ENCODE data around the gene ZNF778. TPM values are rescaled to one million over a fixed set of nuclear protein-coding genes. Genes with fewer than 3 reads are reported as not detected.
"Not testable (repeated sequence)": the region's sequence is repeated elsewhere in the genome, so short reads cannot be mapped to it uniquely, and the experiment has no call there.

The ZNF778 gene
- total RNA-seq, 1 experiment from 2014 or later, result 1.8 TPM

GRCh38 chr16:89190150-89190958 is 27.1 kb upstream of the ZNF778 start:
- Histone ChIP-seq H3K4me3 (no peak overlapping the region), H3K27me3 (no peaks in the 10 kb centered on the region), H3K9me3 (no peaks in the 10 kb centered on the region), H3K36me3 (no peaks in the 10 kb centered on the region)
- DNase-seq, result no peak

- no peaks in the 10 kb centered on the region for H3K9me3 ChIP-seq
- DNase-seq, result no peak
- no peak overlapping the region for H3K4me3 ChIP-seq
These were observed 26.2 kb upstream of the ZNF778 start for GRCh38 chr16:89191033-89191900.

GRCh38 chr16:89191901-89192185 is 25.7 kb upstream of the ZNF778 start:
- no peak for DNase-seq
- Histone ChIP-seq H3K27me3 (no peaks in the 10 kb centered on the region), H3K4me3 (peak overlapping the region; percentile 47), H3K36me3 (no peaks in the 10 kb centered on the region), H3K9me3 (no peaks in the 10 kb centered on the region)

More at GRCh38 chr16:89191033-89191900, 26.2 kb upstream of the ZNF778 start:
- Histone ChIP-seq H3K27me3 (no peaks in the 10 kb centered on the region), H3K36me3 (no peaks in the 10 kb centered on the region)

- not testable (repeated sequence) for H3K27me3 ChIP-seq, H3K9me3 ChIP-seq, H3K36me3 ChIP-seq
- peak; percentile 78 for DNase-seq
- H3K4me3 ChIP-seq, result peak overlapping the region; percentile 47
These were observed 25.1 kb upstream of the ZNF778 start for GRCh38 chr16:89192186-89192955.

GRCh38 chr16:89192956-89193575 is 24.4 kb upstream of the ZNF778 start:
- Histone ChIP-seq H3K27me3 (no peaks in the 10 kb centered on the region), H3K9me3 (no peaks in the 10 kb centered on the region), H3K36me3 (no peaks in the 10 kb centered on the region), H3K4me3 (no peak overlapping the region)
- peak; percentile 71 for DNase-seq

- no peaks in the 10 kb centered on the region for H3K27me3 ChIP-seq
- no peak for DNase-seq
- no peaks in the 10 kb centered on the region for H3K9me3 ChIP-seq
- H3K36me3 ChIP-seq, result no peaks in the 10 kb centered on the region
- no peak overlapping the region for H3K4me3 ChIP-seq
These were observed 23.8 kb upstream of the ZNF778 start for GRCh38 chr16:89193576-89194293.

GRCh38 chr16:89194340-89195311 is 22.9 kb upstream of the ZNF778 start:
- DNase-seq, result no peak
- Histone ChIP-seq H3K4me3 (no peak overlapping the region), H3K27me3 (no peaks in the 10 kb centered on the region), H3K9me3 (no peaks in the 10 kb centered on the region), H3K36me3 (no peaks in the 10 kb centered on the region)

- no peaks in the 10 kb centered on the region for H3K9me3 ChIP-seq
- DNase-seq, result no peak
- no peaks in the 10 kb centered on the region for H3K36me3 ChIP-seq
- H3K4me3 ChIP-seq, result no peak overlapping the region
- H3K27me3 ChIP-seq, result peaks cover 2% of the 10 kb centered on the region
These were observed 21.9 kb upstream of the ZNF778 start for GRCh38 chr16:89195521-89196171.

GRCh38 chr16:89197033-89197632 is 20.4 kb upstream of the ZNF778 start:
- H3K4me3 ChIP-seq, result no peak overlapping the region
- H3K36me3 ChIP-seq, result no peaks in the 10 kb centered on the region
- no peak for DNase-seq
- H3K9me3 ChIP-seq, result no peaks in the 10 kb centered on the region
- peaks cover 3% of the 10 kb centered on the region for H3K27me3 ChIP-seq

- H3K4me3 ChIP-seq, result no peak overlapping the region
- peaks cover 3% of the 10 kb centered on the region for H3K27me3 ChIP-seq
- no peaks in the 10 kb centered on the region for H3K36me3 ChIP-seq
- no peaks in the 10 kb centered on the region for H3K9me3 ChIP-seq
- DNase-seq, result no peak
These were observed 19.7 kb upstream of the ZNF778 start for GRCh38 chr16:89197633-89198416.

GRCh38 chr16:89198417-89199240 is 18.9 kb upstream of the ZNF778 start:
- H3K4me3 ChIP-seq, result no peak overlapping the region
- H3K9me3 ChIP-seq, result no peaks in the 10 kb centered on the region
- DNase-seq, result no peak
- no peaks in the 10 kb centered on the region for H3K36me3 ChIP-seq
- peaks cover 8% of the 10 kb centered on the region for H3K27me3 ChIP-seq

GRCh38 chr16:89199241-89200123 is 18.0 kb upstream of the ZNF778 start:
- Histone ChIP-seq H3K27me3 (peaks cover 8% of the 10 kb centered on the region), H3K36me3 (no peaks in the 10 kb centered on the region), H3K4me3 (no peak overlapping the region), H3K9me3 (no peaks in the 10 kb centered on the region)
- DNase-seq, result no peak
